T-helper 1 cell treated with Interleukin-12 subunit alpha and Interleukin-12 subunit beta and Interleukin-4 antibody, amounts not matched to agents 30 μg/mL and 1 μg/mL, for 36 hours (primary cell): ENCODE results near the gene TSKU.
"Not testable (repeated sequence)": the region's sequence is repeated elsewhere in the genome, so short reads cannot be mapped to it uniquely, and the experiment has no call there.

Experiments used
- H3K27ac Mint-ChIP-seq: one replicate; pipeline ENCODE4 v1.8.0; 2021; ENCODE audit warnings: mild to moderate bottlenecking, mixed read lengths
- H3K27me3 Mint-ChIP-seq: one replicate; pipeline ENCODE4 v1.8.0; 2021; ENCODE audit warnings: low read depth, mixed read lengths
- H3K36me3 Mint-ChIP-seq: one replicate; pipeline ENCODE4 v1.8.0; 2021; ENCODE audit warnings: low read depth, mixed read lengths
- H3K4me1 Mint-ChIP-seq: one replicate; pipeline ENCODE4 v1.8.0; 2021; ENCODE audit warnings: low read depth, mixed read lengths
- H3K4me3 Mint-ChIP-seq: one replicate; pipeline ENCODE4 v1.8.0; 2021; ENCODE audit warnings: mild to moderate bottlenecking, moderate library complexity, mixed read lengths
- H3K9me3 Mint-ChIP-seq: one replicate; pipeline ENCODE4 v1.8.0; 2021; ENCODE audit warnings: mixed read lengths

TSKU gene

GRCh38 chr11:76786441-76787014, 3.4 kb downstream of the TSKU start:
- H3K27ac Mint-ChIP-seq, result no peak overlapping the region
- H3K4me3 Mint-ChIP-seq, result no peak overlapping the region
- no peaks in the 10 kb centered on the region for H3K9me3 Mint-ChIP-seq
- H3K36me3 Mint-ChIP-seq, result no peaks in the 10 kb centered on the region
- H3K4me1 Mint-ChIP-seq, result peaks cover 10% of the 10 kb centered on the region
- peaks cover 47% of the 10 kb centered on the region for H3K27me3 Mint-ChIP-seq

- Mint-ChIP-seq H3K27ac (no peak overlapping the region), H3K27me3 (peaks cover 48% of the 10 kb centered on the region), H3K4me3 (no peak overlapping the region), H3K9me3 (no peaks in the 10 kb centered on the region), H3K36me3 (no peaks in the 10 kb centered on the region), H3K4me1 (peaks cover 9% of the 10 kb centered on the region)
Measured at GRCh38 chr11:76787271-76787670, 4.1 kb downstream of the TSKU start.

- Mint-ChIP-seq H3K4me3 (no peak overlapping the region), H3K27ac (no peak overlapping the region), H3K27me3 (peaks cover 42% of the 10 kb centered on the region), H3K36me3 (no peaks in the 10 kb centered on the region), H3K9me3 (no peaks in the 10 kb centered on the region), H3K4me1 (peaks cover 3% of the 10 kb centered on the region)
Measured at GRCh38 chr11:76787911-76788596, 4.9 kb downstream of the TSKU start.

- Mint-ChIP-seq H3K4me1 (peaks cover 3% of the 10 kb centered on the region), H3K36me3 (no peaks in the 10 kb centered on the region), H3K27ac (no peak overlapping the region), H3K4me3 (no peak overlapping the region), H3K9me3 (no peaks in the 10 kb centered on the region), H3K27me3 (peaks cover 42% of the 10 kb centered on the region)
Measured at GRCh38 chr11:76788661-76789442, 5.7 kb downstream of the TSKU start.

- no peaks in the 10 kb centered on the region for H3K36me3 Mint-ChIP-seq
- H3K4me3 Mint-ChIP-seq, result no peak overlapping the region
- H3K27me3 Mint-ChIP-seq, result peaks cover 41% of the 10 kb centered on the region
- no peaks in the 10 kb centered on the region for H3K9me3 Mint-ChIP-seq
- H3K27ac Mint-ChIP-seq, result no peak overlapping the region
- H3K4me1 Mint-ChIP-seq, result peaks cover 3% of the 10 kb centered on the region
Measured at GRCh38 chr11:76789443-76789719, 6.2 kb downstream of the TSKU start.

- H3K27ac Mint-ChIP-seq, result no peak overlapping the region
- no peak overlapping the region for H3K4me3 Mint-ChIP-seq
- H3K36me3 Mint-ChIP-seq, result no peaks in the 10 kb centered on the region
- H3K4me1 Mint-ChIP-seq, result peaks cover under 1% of the 10 kb centered on the region
- no peaks in the 10 kb centered on the region for H3K9me3 Mint-ChIP-seq
- peaks cover 33% of the 10 kb centered on the region for H3K27me3 Mint-ChIP-seq
Measured at GRCh38 chr11:76790251-76790650, 7.1 kb downstream of the TSKU start.

GRCh38 chr11:76791002-76791770, 8.0 kb downstream of the TSKU start:
- not testable (repeated sequence) for H3K27ac Mint-ChIP-seq, H3K4me1 Mint-ChIP-seq, H3K4me3 Mint-ChIP-seq, H3K9me3 Mint-ChIP-seq, H3K36me3 Mint-ChIP-seq
- H3K27me3 Mint-ChIP-seq, result peaks cover 24% of the 10 kb centered on the region

- H3K4me1 Mint-ChIP-seq, result no peaks in the 10 kb centered on the region
- H3K27ac Mint-ChIP-seq, result no peak overlapping the region
- H3K36me3 Mint-ChIP-seq, result no peaks in the 10 kb centered on the region
- H3K4me3 Mint-ChIP-seq, result no peak overlapping the region
- no peaks in the 10 kb centered on the region for H3K9me3 Mint-ChIP-seq
- H3K27me3 Mint-ChIP-seq, result peaks cover 20% of the 10 kb centered on the region
Measured at GRCh38 chr11:76791861-76792260, 8.7 kb downstream of the TSKU start.

GRCh38 chr11:76792505-76793264, 9.5 kb downstream of the TSKU start:
- Mint-ChIP-seq H3K27me3 (peaks cover 12% of the 10 kb centered on the region), H3K4me3 (no peak overlapping the region), H3K4me1 (no peaks in the 10 kb centered on the region), H3K36me3 (no peaks in the 10 kb centered on the region), H3K9me3 (no peaks in the 10 kb centered on the region), H3K27ac (no peak overlapping the region)

- Mint-ChIP-seq H3K4me3 (no peak overlapping the region), H3K36me3 (no peaks in the 10 kb centered on the region), H3K4me1 (peaks cover 3% of the 10 kb centered on the region), H3K27me3 (peaks cover 12% of the 10 kb centered on the region), H3K9me3 (no peaks in the 10 kb centered on the region), H3K27ac (no peak overlapping the region)
Measured at GRCh38 chr11:76793391-76794291, 10.5 kb downstream of the TSKU start.

GRCh38 chr11:76794371-76795289, 11.5 kb downstream of the TSKU start:
- no peaks in the 10 kb centered on the region for H3K36me3 Mint-ChIP-seq
- no peak overlapping the region for H3K4me3 Mint-ChIP-seq
- no peak overlapping the region for H3K27ac Mint-ChIP-seq
- peaks cover 12% of the 10 kb centered on the region for H3K27me3 Mint-ChIP-seq
- no peaks in the 10 kb centered on the region for H3K9me3 Mint-ChIP-seq
- peaks cover 3% of the 10 kb centered on the region for H3K4me1 Mint-ChIP-seq

- H3K36me3 Mint-ChIP-seq, result no peaks in the 10 kb centered on the region
- H3K27me3 Mint-ChIP-seq, result peaks cover 18% of the 10 kb centered on the region
- no peak overlapping the region for H3K4me3 Mint-ChIP-seq
- H3K27ac Mint-ChIP-seq, result no peak overlapping the region
- H3K4me1 Mint-ChIP-seq, result peaks cover 3% of the 10 kb centered on the region
- H3K9me3 Mint-ChIP-seq, result no peaks in the 10 kb centered on the region
Measured at GRCh38 chr11:76795290-76795935, 12.3 kb downstream of the TSKU start.
